SU-DHL-6 (cell line): Measurements from ENCODE around the gene UNC5A.

Experiments used
- H2AFZ ChIP-seq: fragments of 200-600 bp; sonication (generic); 2 replicates; pipeline ENCODE4 v1.6.1; 2014; ENCODE audit warnings: low read depth, mild to moderate bottlenecking, moderate library complexity, mixed read lengths, antibody characterized with exemption, low read length; ENCODE audit not compliant: severe bottlenecking
- H3F3A ChIP-seq: fragments of 200-600 bp; shearing (Covaris generic); 2 replicates; pipeline ENCODE4 v1.6.0; 2016; ENCODE audit warnings: antibody characterized with exemption, mild to moderate bottlenecking; ENCODE audit not compliant: insufficient read depth
- H3K27ac ChIP-seq: fragments of 200-600 bp; sonication (generic); 2 replicates; pipeline ENCODE4 v1.5.1; 2016; ENCODE audit warnings: low read depth, mild to moderate bottlenecking, low read length, moderate library complexity, mixed read lengths
- H3K27me3 ChIP-seq: fragments of 200-600 bp; sonication (generic), shearing (Covaris generic); 2 replicates; pipeline ENCODE4 v1.6.0; 2014; ENCODE audit warnings: mild to moderate bottlenecking, low read length
- H3K36me3 ChIP-seq: fragments of 200-600 bp; sonication (generic); 2 replicates; pipeline ENCODE4 v1.6.1; 2014; ENCODE audit warnings: mild to moderate bottlenecking, low read length, mixed read lengths
- H3K4me2 ChIP-seq: fragments of 300-600, 200-600 bp; shearing (Covaris generic), sonication (generic); 2 replicates; pipeline ENCODE4 v1.6.0; 2014; ENCODE audit warnings: low read length, low read depth, mild to moderate bottlenecking; ENCODE audit not compliant: poor library complexity, severe bottlenecking
- H3K4me3 ChIP-seq: fragments of 200-600 bp; sonication (generic); 2 replicates; pipeline ENCODE4 v1.5.1; 2014; ENCODE audit warnings: antibody characterized with exemption, low read length, mild to moderate bottlenecking, mixed read lengths; ENCODE audit not compliant: insufficient read depth, poor library complexity, severe bottlenecking
- H3K79me2 ChIP-seq: fragments of 200-600 bp; sonication (generic); 2 replicates; pipeline ENCODE4 v1.6.1; 2014; ENCODE audit warnings: mild to moderate bottlenecking, low read length, moderate library complexity; ENCODE audit not compliant: insufficient read depth
- H3K9ac ChIP-seq: fragments of 200-600 bp; sonication (generic); 2 replicates; pipeline ENCODE4 v1.7.0; 2014; ENCODE audit warnings: mild to moderate bottlenecking, low read length
- H3K9me2 ChIP-seq: fragments of 200-600 bp; sonication (generic); replicated peaks from 2 replicates; pipeline ENCODE4 v1.6.1; 2014; ENCODE audit warnings: low read length; ENCODE audit not compliant: insufficient read depth
- H3K9me3 ChIP-seq: fragments of 200-600 bp; sonication (generic); 2 replicates; pipeline ENCODE4 v1.6.1; 2014; ENCODE audit warnings: low read length, mixed read lengths; ENCODE audit not compliant: insufficient read depth
- H4K20me1 ChIP-seq: fragments of 200-600 bp; sonication (generic); 2 replicates; pipeline ENCODE4 v1.6.1; 2014; ENCODE audit warnings: low read depth, mild to moderate bottlenecking, antibody characterized with exemption, low read length, moderate library complexity, mixed read lengths
- CTCF ChIP-seq: fragments of 200-600 bp; sonication (generic); IDR thresholded peaks from one replicate; pipeline ENCODE4 v1.5.1; 2017; ENCODE audit warnings: antibody characterized with exemption, mild to moderate bottlenecking, low read length, moderate library complexity; ENCODE audit not compliant: insufficient read depth, poor library complexity, severe bottlenecking
- EZH2phosphoT487 ChIP-seq: fragments of 200-600 bp; sonication (generic), shearing (Covaris generic); conservative IDR thresholded peaks from 2 replicates; pipeline ENCODE4 v1.6.1; 2018; ENCODE audit warnings: mild to moderate bottlenecking, antibody characterized with exemption, low read length, moderate library complexity, mixed read lengths

UNC5A gene

GRCh38 chr5:176771102-176771845, 39.1 kb upstream of the UNC5A start:
- no peaks in the 10 kb centered on the region for H3K9me3 ChIP-seq
- H4K20me1 ChIP-seq, result no peaks in the 10 kb centered on the region
- H3F3A ChIP-seq, result no peaks in the 10 kb centered on the region
- no peak overlapping the region for H3K4me2 ChIP-seq
- no peaks in the 10 kb centered on the region for H3K79me2 ChIP-seq
- H3K9ac ChIP-seq, result no peak overlapping the region
- TF ChIP-seq CTCF (no peak), EZH2phosphoT487 (no peak)
- H3K27ac ChIP-seq, result no peak overlapping the region
- H2AFZ ChIP-seq, result no peak overlapping the region
- H3K9me2 ChIP-seq, result no peaks in the 10 kb centered on the region
- H3K27me3 ChIP-seq, result no peaks in the 10 kb centered on the region
- H3K4me3 ChIP-seq, result no peak overlapping the region
- H3K36me3 ChIP-seq, result no peaks in the 10 kb centered on the region

GRCh38 chr5:176772271-176773210, 37.8 kb upstream of the UNC5A start:
- Histone ChIP-seq H3K4me3 (no peak overlapping the region), H3K27me3 (no peaks in the 10 kb centered on the region)

GRCh38 chr5:176773408-176774035, 36.8 kb upstream of the UNC5A start:
- H3K79me2 ChIP-seq, result no peaks in the 10 kb centered on the region
- no peaks in the 10 kb centered on the region for H4K20me1 ChIP-seq
- no peak overlapping the region for H2AFZ ChIP-seq
- H3K27me3 ChIP-seq, result no peaks in the 10 kb centered on the region
- H3F3A ChIP-seq, result no peaks in the 10 kb centered on the region
- no peak overlapping the region for H3K4me3 ChIP-seq
- H3K4me2 ChIP-seq, result no peak overlapping the region
- TF ChIP-seq EZH2phosphoT487 (no peak), CTCF (no peak)
- H3K9me3 ChIP-seq, result no peaks in the 10 kb centered on the region
- H3K36me3 ChIP-seq, result no peaks in the 10 kb centered on the region
- H3K27ac ChIP-seq, result no peak overlapping the region
- H3K9ac ChIP-seq, result no peak overlapping the region
- no peaks in the 10 kb centered on the region for H3K9me2 ChIP-seq

More at GRCh38 chr5:176772271-176773210, 37.8 kb upstream of the UNC5A start:
- Histone ChIP-seq H3F3A (no peaks in the 10 kb centered on the region), H4K20me1 (no peaks in the 10 kb centered on the region), H3K4me2 (no peak overlapping the region), H3K36me3 (no peaks in the 10 kb centered on the region), H2AFZ (no peak overlapping the region), H3K79me2 (no peaks in the 10 kb centered on the region), H3K9me3 (no peaks in the 10 kb centered on the region), H3K27ac (no peak overlapping the region), H3K9me2 (no peaks in the 10 kb centered on the region), H3K9ac (no peak overlapping the region)
- TF ChIP-seq EZH2phosphoT487, result no peak
- no peak for TF ChIP-seq CTCF
